ENCODE data around the gene POMC. TPM values are rescaled to one million over a fixed set of nuclear protein-coding genes. Genes with fewer than 3 reads are reported as not detected.
A peak's percentile ranks its signal among the peaks of the same experiment; 100 is the strongest.

Gene POMC
- not detected in 2 replicates for total RNA-seq (ENCODE audit: low replicate concordance)

DNA sequence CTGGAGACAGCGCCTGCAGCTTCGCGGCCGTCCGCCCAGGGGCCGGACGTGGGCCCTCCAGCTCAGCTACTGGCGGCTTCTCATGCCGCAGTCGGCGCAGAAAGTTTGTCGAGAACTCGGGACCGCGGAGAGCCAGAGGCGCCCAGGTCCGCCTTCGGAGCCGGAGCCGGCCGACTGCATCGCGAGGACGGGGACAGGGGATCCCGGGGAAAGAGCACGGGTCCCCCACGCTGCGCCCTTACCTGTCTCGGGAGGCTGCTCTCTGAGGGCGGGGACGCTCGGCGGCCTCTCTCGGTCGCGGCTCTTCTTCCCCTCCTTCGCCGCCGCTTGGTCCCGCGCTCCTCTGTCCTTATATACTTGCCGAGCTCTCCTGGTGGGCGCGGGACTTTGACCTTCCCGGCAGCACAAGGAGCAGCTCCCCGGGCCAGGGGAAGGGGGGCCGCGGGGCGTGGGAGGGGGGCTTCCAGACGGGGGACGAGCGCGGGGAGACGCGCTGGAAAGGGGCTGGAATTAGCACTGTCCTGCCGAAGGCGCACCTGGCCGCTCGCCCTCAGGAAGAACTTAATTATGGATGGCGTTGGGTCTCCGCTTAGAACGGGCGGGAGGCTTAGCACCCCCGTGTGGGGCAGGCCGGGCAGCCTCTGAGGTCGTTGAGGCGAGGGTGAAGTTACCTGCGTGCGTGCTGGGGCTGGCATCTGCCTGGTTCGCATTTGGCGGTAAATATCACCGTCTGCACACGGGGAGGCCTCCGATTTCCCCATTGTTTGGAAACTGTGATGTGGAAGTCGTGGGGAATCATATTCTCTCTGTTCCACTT is at the start of gene POMC:
TSS of gene POMC (minus strand) at position 325 of the 817 bp plus-strand sequence. CDS start 3,808 bp downstream, outside the sequence.
- Histone ChIP-seq H3K27ac (no peak within 1 kb of the TSS), H3K4me2 (peak within 1 kb of the TSS; percentile 93), H3F3A (ENCODE audit: low read depth) (peaks cover 19% of the 10 kb centered on the region), H3K9me3 (ENCODE audit: low read depth) (no peaks in the 10 kb centered on the region), H4K20me1 (ENCODE audit: low read depth) (peaks cover 2% of the 10 kb centered on the region), H2AFZ (replicated peaks) (peak within 1 kb of the TSS; percentile 70), H3K9ac (no peak within 1 kb of the TSS), H3K4me3 (peak within 1 kb of the TSS; percentile 64), H3K27me3 (peaks cover 83% of the 10 kb centered on the region), H3K4me1 (peaks cover 9% of the 10 kb centered on the region), H3K79me2 (ENCODE audit: low read depth) (no peaks in the 10 kb centered on the region), H3K36me3 (no peaks in the 10 kb centered on the region)
- peaks cover 50% of the 10 kb centered on the region for H3K27me3 Mint-ChIP-seq (ENCODE audit: insufficient read depth, low read depth)
- no peaks in the 10 kb centered on the region for H3K36me3 Mint-ChIP-seq
- DNase-seq (ENCODE audit: low spot score) = peak; percentile 73
- H3K4me1 Mint-ChIP-seq = peaks cover 13% of the 10 kb centered on the region
- H3K27ac Mint-ChIP-seq = no peak within 1 kb of the TSS
- TF ChIP-seq EZH2 (IDR thresholded peaks at IDR 0.05) (peak; percentile 98), EZH2phosphoT487 (IDR thresholded peaks at IDR 0.05) (peak; percentile 84), CTCF (IDR thresholded peaks at IDR 0.05) (no peak)
- H3K4me3 Mint-ChIP-seq = peak within 1 kb of the TSS; percentile 79
- no peaks in the 10 kb centered on the region for H3K9me3 Mint-ChIP-seq

DNA sequence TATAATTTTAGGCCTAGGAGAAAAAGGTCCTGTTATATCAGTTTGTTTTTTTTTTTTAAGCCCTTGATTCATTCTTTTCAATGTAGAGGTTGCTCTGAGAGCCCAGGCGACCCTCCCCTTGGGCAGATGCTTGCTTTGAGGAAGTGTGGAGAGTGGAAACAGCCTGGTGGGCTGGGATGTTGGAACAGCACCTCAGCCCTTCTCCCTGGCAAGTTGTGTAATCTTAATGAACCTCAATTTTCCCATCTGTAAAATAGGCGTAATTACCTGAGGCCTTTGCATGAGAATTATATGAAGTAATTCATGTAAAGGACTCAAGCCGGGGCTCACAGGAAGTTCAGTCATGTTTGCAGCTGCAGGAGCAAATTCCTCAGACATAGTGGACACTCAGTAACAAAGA is 49.7 kb upstream of the POMC start:
- Histone ChIP-seq H3F3A (ENCODE audit: low read depth) (peaks cover 21% of the 10 kb centered on the region), H3K36me3 (no peaks in the 10 kb centered on the region), H3K9ac (no peak overlapping the region), H3K9me3 (ENCODE audit: low read depth) (no peaks in the 10 kb centered on the region), H3K4me2 (no peak overlapping the region), H3K27me3 (no peaks in the 10 kb centered on the region), H3K27ac (no peak overlapping the region), H3K4me1 (no peaks in the 10 kb centered on the region), H2AFZ (replicated peaks) (no peak overlapping the region), H4K20me1 (ENCODE audit: low read depth) (no peaks in the 10 kb centered on the region), H3K79me2 (ENCODE audit: low read depth) (no peaks in the 10 kb centered on the region), H3K4me3 (no peak overlapping the region)
- Mint-ChIP-seq H3K27ac (no peak overlapping the region), H3K36me3 (no peaks in the 10 kb centered on the region), H3K27me3 (ENCODE audit: insufficient read depth, low read depth) (peaks cover 16% of the 10 kb centered on the region), H3K9me3 (no peaks in the 10 kb centered on the region), H3K4me3 (peak overlapping the region; percentile 57), H3K4me1 (peaks cover 12% of the 10 kb centered on the region)
- DNase-seq (ENCODE audit: low spot score) = no peak
- TF ChIP-seq CTCF (IDR thresholded peaks at IDR 0.05) (no peak), EZH2phosphoT487 (IDR thresholded peaks at IDR 0.05) (no peak), EZH2 (IDR thresholded peaks at IDR 0.05) (no peak)

- Mint-ChIP-seq H3K27me3 (ENCODE audit: insufficient read depth, low read depth) (peaks cover 19% of the 10 kb centered on the region), H3K4me3 (peak overlapping the region; percentile 52), H3K9me3 (no peaks in the 10 kb centered on the region), H3K27ac (no peak overlapping the region), H3K36me3 (no peaks in the 10 kb centered on the region), H3K4me1 (peaks cover 19% of the 10 kb centered on the region)
- Histone ChIP-seq H3K4me3 (peak overlapping the region; percentile 45), H3K36me3 (no peaks in the 10 kb centered on the region), H3K9ac (no peak overlapping the region), H3K27ac (no peak overlapping the region), H3K4me1 (no peaks in the 10 kb centered on the region), H3F3A (ENCODE audit: low read depth) (peaks cover 21% of the 10 kb centered on the region), H2AFZ (replicated peaks) (peak overlapping the region; percentile 66), H3K79me2 (ENCODE audit: low read depth) (no peaks in the 10 kb centered on the region), H3K4me2 (peak overlapping the region; percentile 66), H3K9me3 (ENCODE audit: low read depth) (no peaks in the 10 kb centered on the region), H4K20me1 (ENCODE audit: low read depth) (no peaks in the 10 kb centered on the region), H3K27me3 (no peaks in the 10 kb centered on the region)
- peak; percentile 86 for DNase-seq (ENCODE audit: low spot score)
- TF ChIP-seq EZH2phosphoT487 (IDR thresholded peaks at IDR 0.05) (no peak), CTCF (IDR thresholded peaks at IDR 0.05) (no peak), EZH2 (IDR thresholded peaks at IDR 0.05) (no peak)
Observed at GRCh38 chr2:25215948-25216679, 47.7 kb upstream of the POMC start.

Data from neural progenitor cell (in vitro differentiated cells).